Brain microvascular endothelial cell (primary cell): ENCODE results near the gene IQSEC3.

Source experiments
- DNase-seq: peaks from one replicate; pipeline ENCODE4 v3.0.0-alpha.2; 2020
- H3K27ac ChIP-seq: fragments of 250-450 bp; sonication (Bioruptor Pico); 2 replicates; pipeline ENCODE4 v1.5.1; 2020; ENCODE audit warnings: mild to moderate bottlenecking, moderate library complexity
- H3K27me3 ChIP-seq: fragments of 250-450 bp; sonication (Bioruptor Pico); replicated peaks from 2 replicates; pipeline ENCODE4 v1.5.1; 2020; ENCODE audit warnings: mild to moderate bottlenecking
- H3K36me3 ChIP-seq: fragments of 250-450 bp; sonication (Bioruptor Pico); replicated peaks from 2 replicates; pipeline ENCODE4 v1.5.1; 2020; ENCODE audit warnings: mild to moderate bottlenecking
- H3K4me3 ChIP-seq: 2 replicates; pipeline ENCODE4 v1.5.1; 2011; ENCODE audit warnings: low read depth, mild to moderate bottlenecking, control low read depth, low read length, moderate library complexity
- CTCF ChIP-seq: IDR thresholded peaks from 2 replicates; pipeline ENCODE4 v1.5.1; 2011; ENCODE audit warnings: low read depth, mild to moderate bottlenecking, moderate library complexity, low read length, control low read depth, inconsistent platforms; ENCODE audit errors: missing control alignments
- in situ Hi-C: cut with HindIII; loops from 2 replicates; pipeline ENCODE4 v1.10.0; 2017; ENCODE audit warnings: low sequenced_read_pairs, low pct_ligation_motif_present

The IQSEC3 gene

GRCh38 chr12:207804-208203 is 141.2 kb downstream of the IQSEC3 start:
- H3K27ac ChIP-seq, result no peak overlapping the region
- TF ChIP-seq CTCF, result no peak
- in situ Hi-C loops, result no loop called here
- DNase-seq, result no peak
- H3K36me3 ChIP-seq, result no peaks in the 10 kb centered on the region
- no peak overlapping the region for H3K4me3 ChIP-seq
- peaks cover 18% of the 10 kb centered on the region for H3K27me3 ChIP-seq

GRCh38 chr12:208813-209212 is 142.2 kb downstream of the IQSEC3 start:
- Histone ChIP-seq H3K36me3 (no peaks in the 10 kb centered on the region), H3K27ac (no peak overlapping the region), H3K4me3 (no peak overlapping the region), H3K27me3 (peaks cover 25% of the 10 kb centered on the region)
- in situ Hi-C loops, result no loop called here
- no peak for DNase-seq
- TF ChIP-seq CTCF, result no peak

DNA sequence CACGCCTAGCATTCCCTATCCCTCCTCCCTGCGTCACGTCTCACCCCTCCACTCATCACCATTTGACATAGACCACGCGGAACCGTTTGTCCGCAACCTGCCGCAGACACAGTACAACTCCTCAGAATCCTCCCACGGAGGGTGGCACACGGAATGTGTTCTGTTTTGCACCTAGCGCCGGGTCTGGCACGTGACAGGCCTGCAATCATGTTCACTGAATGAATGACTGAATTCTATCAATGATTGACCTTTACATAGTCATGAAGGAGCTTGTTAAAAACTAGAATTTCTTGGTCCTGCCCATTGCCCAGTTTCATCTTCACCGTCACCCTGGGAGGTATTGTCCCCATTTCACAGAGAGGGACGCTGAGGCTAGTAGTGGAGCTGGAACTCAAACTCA is 142.7 kb downstream of the IQSEC3 start:
- Histone ChIP-seq H3K27ac (no peak overlapping the region), H3K36me3 (no peaks in the 10 kb centered on the region), H3K27me3 (peaks cover 25% of the 10 kb centered on the region), H3K4me3 (no peak overlapping the region)
- no peak for DNase-seq
- in situ Hi-C loops, result no loop called here
- no peak for TF ChIP-seq CTCF

GRCh38 chr12:209851-210250 is 143.3 kb downstream of the IQSEC3 start:
- peaks cover 28% of the 10 kb centered on the region for H3K27me3 ChIP-seq
- no peak overlapping the region for H3K4me3 ChIP-seq
- H3K36me3 ChIP-seq, result no peaks in the 10 kb centered on the region
- no peak for TF ChIP-seq CTCF
- no peak for DNase-seq
- H3K27ac ChIP-seq, result no peak overlapping the region
- in situ Hi-C loops, result no loop called here

- DNase-seq, result no peak
- no peak for TF ChIP-seq CTCF
- Histone ChIP-seq H3K27ac (no peak overlapping the region), H3K27me3 (peaks cover 28% of the 10 kb centered on the region), H3K4me3 (no peak overlapping the region), H3K36me3 (no peaks in the 10 kb centered on the region)
- in situ Hi-C loops, result no loop called here
Observed at GRCh38 chr12:210277-211141, 143.9 kb downstream of the IQSEC3 start.

- in situ Hi-C loops, result no loop called here
- Histone ChIP-seq H3K36me3 (no peaks in the 10 kb centered on the region), H3K4me3 (no peak overlapping the region), H3K27me3 (peaks cover 28% of the 10 kb centered on the region), H3K27ac (no peak overlapping the region)
- TF ChIP-seq CTCF, result no peak
- DNase-seq, result no peak
Observed at GRCh38 chr12:211142-211465, 144.5 kb downstream of the IQSEC3 start.
